ENCODE data around the gene HUNK.

HUNK gene

GRCh38 chr21:31896019-31896418 lies 23.2 kb downstream of the HUNK start:
- DNase-seq (ENCODE audit: low read depth) = no peak

DNA sequence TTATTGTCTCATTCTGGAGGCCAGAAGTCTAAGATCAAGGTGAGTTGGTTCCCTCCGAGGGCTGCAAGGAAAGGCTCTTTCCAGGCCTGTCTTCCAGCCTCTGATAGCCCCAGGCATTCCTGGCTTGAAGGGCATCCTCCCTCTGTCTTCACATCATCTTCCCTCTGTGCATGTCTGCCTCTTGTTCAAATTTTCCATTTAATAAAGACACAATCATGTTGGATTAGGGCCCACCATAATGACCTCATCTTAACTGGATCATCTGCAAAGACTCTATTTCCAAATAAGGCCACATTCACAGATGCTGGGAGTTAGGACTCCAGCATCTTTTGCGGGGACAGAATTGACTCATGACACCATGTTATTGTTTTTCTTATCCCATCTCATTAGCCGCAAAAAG lies 24.5 kb downstream of the HUNK start:
- peak; percentile 90 for DNase-seq (ENCODE audit: low read depth)

DNA sequence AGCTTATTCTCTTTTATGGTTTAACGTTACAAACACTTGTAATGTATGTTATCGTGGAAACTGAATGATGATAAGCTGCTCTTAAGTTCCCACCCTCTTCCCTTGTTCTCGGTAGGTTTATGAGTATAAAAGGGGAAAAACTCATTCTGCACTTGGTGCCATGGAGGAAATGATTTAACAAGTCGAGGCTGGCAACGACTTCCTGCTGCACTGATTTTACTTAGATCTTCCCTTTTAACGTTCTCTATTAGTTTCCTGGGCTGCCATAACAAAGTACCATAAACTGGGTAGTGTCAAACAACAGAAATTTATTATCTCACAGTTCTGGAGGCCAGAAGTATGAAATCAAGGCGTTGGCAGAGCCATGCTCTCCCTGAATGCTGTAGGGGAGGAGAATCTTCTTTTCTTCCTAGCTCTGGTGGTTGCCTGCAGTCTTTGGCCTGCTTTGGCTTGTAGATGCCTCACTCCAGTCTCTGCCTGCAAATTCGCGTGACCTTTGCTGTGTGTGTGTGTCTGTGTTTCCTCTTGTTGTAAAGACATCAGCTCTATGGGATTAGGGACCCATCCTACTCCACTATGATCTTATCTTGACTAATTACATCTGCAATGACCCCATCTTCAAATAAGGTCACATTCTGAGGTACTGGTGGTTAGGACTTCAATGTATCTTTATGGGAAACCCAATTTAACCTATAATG lies 26.3 kb downstream of the HUNK start:
- DNase-seq (ENCODE audit: low read depth) = peak; percentile 27

DNA sequence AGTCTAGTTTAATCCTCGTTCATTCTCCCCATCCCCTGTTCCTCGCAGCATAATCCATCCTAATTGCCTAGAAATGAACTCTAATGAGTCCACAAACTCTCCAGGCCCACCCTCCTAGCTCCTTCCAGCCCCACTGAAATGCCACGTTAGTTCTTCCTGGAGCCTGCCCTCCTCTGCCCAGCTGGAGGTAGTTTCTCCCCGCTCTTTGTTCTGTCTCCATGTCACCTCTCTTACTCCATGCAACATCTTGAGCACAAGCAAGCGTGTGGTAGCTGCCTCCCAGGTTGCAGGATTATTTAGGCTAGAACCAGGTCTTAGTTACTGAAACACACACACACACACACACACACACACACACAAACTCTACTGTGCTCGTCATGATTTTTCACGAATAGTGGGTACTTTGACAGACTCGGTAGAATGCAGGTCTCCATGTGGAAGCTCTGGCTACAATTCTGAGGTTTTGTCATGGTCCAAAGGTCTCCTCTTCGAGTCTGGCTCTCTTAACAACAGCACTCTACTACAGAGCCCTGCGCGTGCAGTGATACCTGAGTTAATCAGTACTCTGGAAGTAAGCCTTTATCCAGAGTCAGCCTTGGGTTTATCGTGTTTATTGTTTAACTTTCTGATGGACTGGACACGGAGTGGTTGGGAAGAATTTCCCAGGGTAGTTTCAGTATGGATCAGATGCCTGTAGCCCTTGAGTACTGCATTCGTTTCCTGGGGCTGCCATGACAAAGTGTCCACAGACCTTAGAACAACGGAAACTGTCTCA lies 27.5 kb downstream of the HUNK start:
- no peak for DNase-seq (ENCODE audit: low read depth)

DNA sequence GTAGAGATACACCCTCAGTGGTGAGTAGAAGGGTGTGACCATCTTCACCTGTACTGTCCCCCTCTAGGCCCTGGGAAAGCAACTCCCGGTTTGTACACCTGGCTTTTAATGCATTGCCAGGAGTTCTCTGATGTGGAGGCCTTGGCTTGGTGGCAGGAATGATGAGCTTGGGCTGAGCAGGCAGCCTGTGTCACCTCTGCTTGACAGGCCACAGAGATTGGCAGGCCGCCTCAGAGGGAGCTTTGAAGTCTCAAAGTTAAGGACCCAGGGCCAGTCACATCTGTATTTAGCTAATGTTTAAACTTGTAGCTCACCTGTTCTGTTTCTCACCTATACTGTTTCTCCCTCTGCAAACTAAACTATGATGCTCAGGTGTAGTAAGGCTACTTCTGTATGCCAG lies 28.5 kb downstream of the HUNK start:
- DNase-seq (ENCODE audit: low read depth) = no peak

GRCh38 chr21:31902438-31902837 lies 29.6 kb downstream of the HUNK start:
- DNase-seq (ENCODE audit: low read depth) = no peak

DNA sequence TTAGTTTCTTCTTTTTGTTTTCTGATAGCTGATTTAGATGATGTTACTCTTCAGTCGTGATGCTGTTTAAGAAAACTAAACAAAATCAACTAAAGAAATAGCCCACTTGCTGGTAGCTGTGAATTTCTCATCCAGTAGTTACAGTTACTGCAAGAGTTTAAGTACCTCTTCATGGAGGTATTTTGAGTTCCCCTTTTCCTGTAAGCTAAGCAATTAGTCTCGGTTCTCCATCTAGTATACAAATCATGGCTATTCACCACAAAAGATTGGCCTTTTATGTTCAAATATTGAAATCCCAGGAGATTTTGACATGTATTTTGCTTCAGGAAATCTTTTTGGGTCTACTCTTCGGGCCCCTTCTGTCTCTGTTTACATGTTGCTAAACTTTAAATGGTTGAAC lies 31.1 kb downstream of the HUNK start:
- DNase-seq (ENCODE audit: low read depth) = no peak

DNA sequence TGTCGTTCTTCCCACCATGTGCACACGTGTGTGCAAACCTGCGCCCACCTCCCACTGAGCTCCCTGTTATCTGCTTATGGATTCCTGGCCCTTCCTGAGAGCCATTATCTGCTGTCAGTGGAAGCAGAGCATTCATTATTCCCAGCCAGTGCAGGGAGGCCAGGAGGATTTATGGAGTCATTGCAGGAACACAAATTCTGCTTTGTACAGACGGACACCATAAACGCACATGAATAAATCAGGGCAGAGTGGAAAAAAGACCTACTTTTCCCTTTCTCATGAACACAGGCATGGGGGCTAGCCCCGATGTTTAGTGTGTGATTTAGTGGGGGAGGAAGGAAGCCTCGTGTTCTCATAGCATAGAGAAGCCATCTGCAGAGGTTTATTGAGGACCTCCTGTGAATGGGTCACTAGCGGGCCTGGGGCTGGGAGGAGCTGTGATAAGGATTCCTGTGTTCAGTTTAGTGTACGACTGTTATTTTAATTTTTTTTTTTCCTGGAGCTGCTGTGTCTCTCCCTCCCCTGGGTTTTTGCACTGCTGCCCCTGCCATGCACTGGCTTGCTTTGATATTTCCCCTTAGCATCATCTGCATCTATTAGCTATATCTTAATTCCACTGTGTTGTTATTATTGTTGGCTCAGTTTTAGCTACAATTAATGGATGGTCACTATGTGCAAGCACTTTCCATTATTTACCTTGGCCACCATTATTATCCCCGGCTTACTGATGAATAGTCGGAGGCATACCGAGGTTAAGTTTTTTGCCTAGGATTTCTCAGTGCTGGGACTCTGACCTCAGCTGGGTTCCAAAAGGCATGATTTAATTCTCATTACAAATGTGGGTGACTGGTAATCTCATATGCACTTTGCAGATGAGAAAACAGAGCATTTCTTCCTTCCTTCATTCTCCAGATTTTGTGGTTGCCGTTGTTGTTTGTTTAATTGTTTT lies 33.0 kb downstream of the HUNK start:
- peak; percentile 73 for DNase-seq (ENCODE audit: low read depth)

- peak; percentile 87 for DNase-seq (ENCODE audit: low read depth)
Measured at GRCh38 chr21:31908106-31909031, 35.5 kb downstream of the HUNK start.

DNA sequence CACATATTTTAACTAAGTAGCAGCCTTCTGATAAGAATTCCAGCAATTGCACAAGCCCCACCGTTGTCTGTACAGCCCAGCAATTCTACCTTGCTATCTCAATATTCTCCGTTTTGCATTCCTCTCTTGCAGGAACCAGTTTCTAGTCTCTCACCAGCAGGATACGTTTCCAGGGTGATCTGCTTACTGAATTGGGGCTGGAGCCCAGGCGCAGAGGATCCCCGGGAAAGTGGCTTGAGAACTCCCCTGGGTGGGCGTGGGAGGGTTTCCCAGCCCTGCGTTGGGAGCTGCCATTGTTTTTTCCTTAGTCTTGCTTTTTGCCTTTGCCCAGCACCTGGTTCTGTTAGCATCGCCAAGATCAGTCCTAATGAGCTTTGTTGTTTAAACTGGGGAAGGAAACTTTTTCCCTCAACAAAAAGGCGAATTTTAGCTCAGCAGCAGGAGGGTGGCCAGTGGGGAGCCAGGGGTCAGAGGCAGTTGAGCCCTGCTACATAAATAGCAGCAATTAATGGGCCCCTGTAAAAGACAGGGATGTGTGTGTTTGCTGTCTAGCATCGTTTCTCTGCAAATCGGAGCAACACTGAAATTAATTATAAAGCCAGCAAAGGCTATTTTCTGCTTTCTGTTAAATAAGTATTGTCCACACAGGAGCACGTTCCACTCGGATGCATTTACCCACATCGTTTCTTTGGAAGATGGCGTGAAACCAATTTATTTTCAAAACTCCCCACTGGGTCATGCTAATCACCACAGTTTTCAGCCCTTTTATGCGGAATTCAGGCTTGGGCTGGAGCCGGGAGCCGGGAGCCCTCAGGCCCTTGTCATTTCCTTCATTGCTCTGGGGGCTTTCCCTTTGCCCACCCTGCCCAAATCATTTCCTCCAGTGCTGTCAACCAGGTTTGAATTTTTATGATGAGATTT lies 36.6 kb downstream of the HUNK start:
- no peak for DNase-seq (ENCODE audit: low read depth)

DNA sequence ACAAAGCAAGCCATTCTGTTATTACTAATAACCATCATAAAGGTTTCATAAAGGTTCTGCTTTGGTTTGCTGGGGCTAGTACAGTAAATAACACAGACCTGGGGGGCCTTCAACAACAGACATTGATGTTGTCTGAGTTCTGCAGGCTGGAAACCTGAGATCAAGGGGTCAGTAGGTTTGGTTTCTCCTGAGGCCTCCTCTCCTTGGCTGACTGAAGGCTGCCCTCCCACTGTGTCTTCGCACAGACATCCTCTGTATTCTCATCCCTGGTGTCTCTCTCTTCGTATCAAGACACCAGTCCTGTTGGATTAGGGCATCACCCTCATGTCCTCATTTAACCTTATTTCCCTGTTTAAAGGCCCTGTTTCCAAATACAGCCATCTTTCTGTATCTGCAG lies 37.3 kb downstream of the HUNK start:
- no peak for DNase-seq (ENCODE audit: low read depth)

- DNase-seq (ENCODE audit: low read depth) = peak; percentile 96
Measured at GRCh38 chr21:31911138-31911907, 38.5 kb downstream of the HUNK start.

DNA sequence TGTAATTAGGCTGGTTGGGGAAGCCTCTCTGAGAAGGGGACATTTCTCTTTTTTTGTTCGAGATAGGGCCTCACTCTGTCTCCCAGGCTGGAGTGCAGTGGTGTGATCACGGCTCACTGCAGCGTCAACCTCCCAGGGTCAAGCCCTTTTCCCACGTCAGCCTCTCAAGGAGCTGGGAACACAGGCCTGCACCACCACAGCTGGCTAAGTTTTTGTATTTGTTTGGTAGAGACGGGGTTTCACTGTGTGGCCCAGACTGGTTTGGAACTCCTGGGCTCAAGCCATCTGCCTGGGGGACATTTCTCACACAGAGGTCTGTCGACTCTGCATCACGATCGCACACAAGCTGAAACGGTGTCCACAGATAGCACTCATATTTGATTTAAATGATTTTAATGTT lies 39.7 kb downstream of the HUNK start:
- DNase-seq (ENCODE audit: low read depth) = no peak

- DNase-seq (ENCODE audit: low read depth) = no peak
Measured at GRCh38 chr21:31913182-31913608, 40.4 kb downstream of the HUNK start.

DNA sequence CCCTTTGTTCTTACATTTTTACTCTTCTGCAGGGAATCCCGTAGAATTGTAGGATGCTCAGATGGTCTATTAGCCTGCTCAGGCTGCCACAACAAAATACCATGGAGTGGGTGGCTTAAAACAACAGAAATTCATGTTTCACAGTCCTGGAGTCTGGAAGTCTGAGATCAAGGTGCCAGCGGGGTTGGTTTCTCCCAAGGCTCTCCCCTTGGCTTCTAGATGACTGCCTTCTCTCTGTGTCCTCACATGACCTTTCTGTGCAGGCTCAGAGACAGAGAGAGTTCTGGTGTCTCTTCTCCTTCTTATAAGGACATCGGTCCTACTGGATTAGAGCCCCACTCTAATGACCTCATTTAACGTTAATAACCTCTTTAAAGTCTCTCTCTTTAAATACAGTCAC lies 41.7 kb downstream of the HUNK start:
- DNase-seq (ENCODE audit: low read depth) = no peak

- no peak for DNase-seq (ENCODE audit: low read depth)
Measured at GRCh38 chr21:31915566-31915965, 42.7 kb downstream of the HUNK start.

DNA sequence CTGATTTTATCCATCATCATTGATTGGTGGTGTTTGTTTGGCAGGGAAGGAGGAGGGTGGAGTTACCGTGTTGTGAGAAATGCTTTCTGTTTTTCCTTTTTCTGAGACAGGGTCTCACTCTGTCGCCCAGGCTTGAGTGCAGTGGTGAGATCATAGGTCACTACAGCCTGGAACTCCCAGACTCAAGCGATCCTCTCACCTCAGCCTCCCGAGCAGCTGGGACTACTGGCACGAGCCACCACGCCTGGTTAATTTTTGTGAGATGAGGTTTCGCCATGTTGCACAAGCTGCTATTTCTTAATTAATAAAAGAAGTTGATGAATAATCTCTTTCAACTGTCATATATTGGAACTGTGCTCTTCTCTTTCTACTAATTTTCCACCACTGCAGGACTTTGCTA lies 44.3 kb downstream of the HUNK start:
- no peak for DNase-seq (ENCODE audit: low read depth)

- DNase-seq (ENCODE audit: low read depth) = no peak
Measured at GRCh38 chr21:31918250-31918775, 45.5 kb downstream of the HUNK start.

GRCh38 chr21:31920275-31920674 lies 47.5 kb downstream of the HUNK start:
- DNase-seq (ENCODE audit: low read depth) = no peak

Data from EH (cell line).